Renal cortical epithelial cell (primary cell): ENCODE measurements around the gene VSIG10L2. TPM values are rescaled to one million over a fixed set of nuclear protein-coding genes. Genes with fewer than 3 reads are reported as not detected.

ENCODE experiments used
- total RNA-seq: library from RNA; depleted of rRNA; stranded (reverse); fragments of >200 nt; gene quantifications from 2 replicates; pipeline ENCODE4 v1.2.3, GENCODE V29; 2014

VSIG10L2 gene
- total RNA-seq, 1 donor from 2014 or later, result not detected

Other genes starting within 250 kb of the VSIG10L2 start
- gene PATE1, start 199.8 kb upstream of the VSIG10L2 start, total RNA-seq, result not detected in 2 replicates
- 0.20 TPM in 1 of 2 replicates, not detected in the other for gene PATE2, start 167.2 kb upstream of the VSIG10L2 start, total RNA-seq
- not detected in 2 replicates for gene PATE3, start 157.9 kb upstream of the VSIG10L2 start, total RNA-seq
- not detected in 2 replicates for gene PATE4, start 112.7 kb upstream of the VSIG10L2 start, total RNA-seq
- 6.2 and 12.3 TPM in 2 replicates for gene HYLS1, start 58.4 kb upstream of the VSIG10L2 start, total RNA-seq
- 15.8 and 23.4 TPM in 2 replicates for gene PUS3, start 42.8 kb upstream of the VSIG10L2 start, total RNA-seq
- 0.10 TPM in 1 of 2 replicates, not detected in the other for gene DDX25, start 41.5 kb upstream of the VSIG10L2 start, total RNA-seq
- gene CDON, start 116.8 kb downstream of the VSIG10L2 start, total RNA-seq, result 5.7 and 9.4 TPM in 2 replicates